Measurements from ENCODE around the gene RPL7L1. TPM values are rescaled to one million over a fixed set of nuclear protein-coding genes. Genes with fewer than 3 reads are reported as not detected.

The RPL7L1 gene
- total and polyA plus RNA-seq, 2 of the 13 experiments (the other 11 are each of a cell fraction or from before 2014, with no cell fraction given), result 51.6 to 179 TPM

GRCh38 chr6:42938987-42939809 is 59.8 kb downstream of the RPL7L1 start (continued):
- peak; percentile 60; the same call in 1 of the 2 replicates for TF ChIP-seq MEIS1 (CRISPR knock-in tag; IDR thresholded peaks at IDR 0.05; ENCODE audit: borderline replicate concordance)
- no peak; the same call in 1 of the 2 replicates for TF ChIP-seq ZNF850 (CRISPR knock-in tag; conservative IDR thresholded peaks at IDR 0.05)
- peak; percentile 74; the same call in 1 of the 2 replicates for TF ChIP-seq PAX8 (CRISPR knock-in tag; IDR thresholded peaks at IDR 0.05; ENCODE audit: borderline replicate concordance)
- peak; percentile 90 for TF ChIP-seq TEAD3 (CRISPR knock-in tag; optimal IDR thresholded peaks at IDR 0.05; ENCODE audit: borderline replicate concordance)
- no peak for TF ChIP-seq NFE2L2 (IDR thresholded peaks at IDR 0.05; ENCODE audit: low read length)
- TF ChIP-seq ZGPAT (CRISPR knock-in tag; IDR thresholded peaks at IDR 0.05), result peak; percentile 89; the same call in 1 of the 2 replicates
- no peak for TF ChIP-seq ZMAT5 (CRISPR knock-in tag; IDR thresholded peaks at IDR 0.05; ENCODE audit: borderline replicate concordance, low read depth)
- no peak for TF ChIP-seq DZIP1 (CRISPR knock-in tag; IDR thresholded peaks at IDR 0.05)
- TF ChIP-seq XRCC5 (optimal IDR thresholded peaks at IDR 0.05; ENCODE audit: low read length), result no peak
- no peak for TF ChIP-seq ZNF143 (CRISPR knock-in tag; IDR thresholded peaks at IDR 0.05)
- no peak for TF ChIP-seq ZNF883 (CRISPR knock-in tag; IDR thresholded peaks at IDR 0.05; ENCODE audit: not compliant biosample characterization)
- TF ChIP-seq SP2 (CRISPR knock-in tag; IDR thresholded peaks at IDR 0.05), result no peak; the same call in 1 of the 2 replicates
- TF ChIP-seq SMAD3 (CRISPR knock-in tag; IDR thresholded peaks at IDR 0.05), result peak; percentile 62; the same call in 1 of the 2 replicates
- peak; percentile 98 for TF ChIP-seq ZNF782 (CRISPR knock-in tag; IDR thresholded peaks at IDR 0.05; ENCODE audit: borderline replicate concordance)
- TF ChIP-seq KDM2A (CRISPR knock-in tag; IDR thresholded peaks at IDR 0.05; ENCODE audit: borderline replicate concordance, low read depth), result peak; percentile 84; the same call in 1 of the 2 replicates
- no peak for TF ChIP-seq CHD2 (IDR thresholded peaks at IDR 0.05; ENCODE audit: low read depth, low read length)
- peak; percentile 97; the same call in 1 of the 2 replicates for TF ChIP-seq ZNF580 (CRISPR knock-in tag; IDR thresholded peaks at IDR 0.05; ENCODE audit: borderline replicate concordance, low read depth)
- TF ChIP-seq DBP (CRISPR knock-in tag; IDR thresholded peaks at IDR 0.05; ENCODE audit: not compliant biosample characterization), result no peak
- TF ChIP-seq IKZF1 (IDR thresholded peaks at IDR 0.05), result no peak
- peak; percentile 73 for TF ChIP-seq RFXAP (CRISPR knock-in tag; IDR thresholded peaks at IDR 0.05; ENCODE audit: borderline replicate concordance)
- no peak for TF ChIP-seq ZNF569 (CRISPR knock-in tag; IDR thresholded peaks at IDR 0.05; ENCODE audit: borderline replicate concordance)
- TF ChIP-seq ZSCAN22 (CRISPR knock-in tag; IDR thresholded peaks at IDR 0.05), result no peak
- TF ChIP-seq MTERF4 (CRISPR knock-in tag; IDR thresholded peaks at IDR 0.05), result no peak
